Left cardiac atrium (tissue), 4 donors: ENCODE results near the gene NAA16. TPM values are rescaled to one million over a fixed set of nuclear protein-coding genes. Genes with fewer than 3 reads are reported as not detected.
"Not testable (repeated sequence)": the region's sequence is repeated elsewhere in the genome, so short reads cannot be mapped to it uniquely, and the experiment has no call there.

Source experiments
- ATAC-seq, 2 donors: fragments of 200-7000 bp; cut with Tn5 transposase; one replicate each; pipeline ENCODE4 v1.9.1; 2020; ENCODE audit warnings: mild to moderate bottlenecking in 2 of 2, moderate library complexity in 2 of 2
- DNase-seq: peaks from one replicate; pipeline ENCODE4 v3.0.0-alpha.2; 2020
- intact Hi-C, 2 donors: fragments of 100-400 bp; cut with DNase I; formaldehyde crosslinking; loops; one replicate each; pipeline versions ENCODE4 v1.14.1 to v1.15.1; 2022 to 2023
- long read RNA-seq: library from polyadenylated mRNA; unstranded; transcript quantifications from one replicate; pipeline ENCODE4 v2.0.0, GENCODE V29; 2021
- total RNA-seq, 2 donors: library from RNA; stranded (reverse); fragmentation: NEBNext Ultra II Directional; extraction: Animal tissue kit (Norgen Biotek cat#: 25700); gene quantifications; one replicate each; pipeline ENCODE4 v1.2.1, GENCODE V29; 2021
- donor health status: DM: no; HTN: yes; CAD: no.
- donor health status: DM: no; HTN: yes; CAD: no; lungs with severe emphysema.
- donor health status: DM: yes; HTN: yes; CAD: no.
- donor health status: Dilated cardiomyopathy.

NAA16 gene
- 10 to 100 TPM in 1 of 2 donors, 1 to 10 TPM in 1; 9.2 to 11.1 TPM for total RNA-seq
- long read RNA-seq, partial matches to known transcripts = 1 of 5 reads
- long read RNA-seq, other reads (novel, unspliced or antisense) = 4 of 5 reads

GRCh38 chr13:41310963-41311405, at the start of gene NAA16:
NAA16 (plus strand) TSS chr13:41311267; CDS start chr13:41311529, 262 bp downstream.
- ATAC-seq (peak; percentile 94 to 96), DNase-seq (peak; percentile 94)
- intact Hi-C loops = no loop called here

GRCh38 chr13:41263261-41263971, 47.7 kb upstream of the NAA16 start, which contains the start of gene MTRF1:
MTRF1 (minus strand) TSS chr13:41263576; CDS start chr13:41260907, 2,669 bp downstream.
- ATAC-seq = peak; percentile 97 to 98
- intact Hi-C loops = no loop called here
- DNase-seq = peak; percentile 85

- intact Hi-C loops = no loop called here
- ATAC-seq (no peak), DNase-seq (no peak)
These were observed 44.0 kb upstream of the NAA16 start for GRCh38 chr13:41267106-41267505.

GRCh38 chr13:41268764-41269163, 42.3 kb upstream of the NAA16 start:
- DNase-seq (no peak), ATAC-seq (no peak)
- intact Hi-C loops = no loop called here

GRCh38 chr13:41271456-41272285, 39.4 kb upstream of the NAA16 start:
- intact Hi-C loops = no loop called here
- ATAC-seq (no peak), DNase-seq (no peak)

GRCh38 chr13:41273831-41274441, 37.1 kb upstream of the NAA16 start:
- DNase-seq (no peak), ATAC-seq (no peak)
- intact Hi-C loops = no loop called here

GRCh38 chr13:41274881-41275280, 36.2 kb upstream of the NAA16 start:
- intact Hi-C loops = no loop called here
- ATAC-seq (no peak), DNase-seq (no peak)

GRCh38 chr13:41276824-41277223, 34.2 kb upstream of the NAA16 start:
- ATAC-seq (no peak), DNase-seq (no peak)
- intact Hi-C loops = no loop called here

GRCh38 chr13:41279156-41279555, 31.9 kb upstream of the NAA16 start:
- ATAC-seq, DNase-seq, intact Hi-C loops: not testable (repeated sequence)

GRCh38 chr13:41282129-41282571, 28.9 kb upstream of the NAA16 start:
- intact Hi-C loops = no loop called here
- ATAC-seq (no peak), DNase-seq (no peak)

GRCh38 chr13:41284512-41285288, 26.4 kb upstream of the NAA16 start:
- DNase-seq (no peak), ATAC-seq (no peak)
- intact Hi-C loops = no loop called here

- DNase-seq (no peak), ATAC-seq (no peak)
- intact Hi-C loops = no loop called here
These were observed 24.7 kb upstream of the NAA16 start for GRCh38 chr13:41286370-41286769.

GRCh38 chr13:41289463-41289881, 21.6 kb upstream of the NAA16 start:
- DNase-seq (no peak), ATAC-seq (no peak)
- intact Hi-C loops = no loop called here

GRCh38 chr13:41291246-41291645, 19.8 kb upstream of the NAA16 start:
- DNase-seq = no peak
- intact Hi-C loops = no loop called here
- no peak for ATAC-seq

- intact Hi-C loops = no loop called here
- DNase-seq = no peak
- ATAC-seq = no peak
These were observed 17.8 kb upstream of the NAA16 start for GRCh38 chr13:41293272-41293671.

GRCh38 chr13:41294914-41295313, 16.2 kb upstream of the NAA16 start:
- intact Hi-C loops = no loop called here
- ATAC-seq (no peak), DNase-seq (no peak)

- ATAC-seq (no peak), DNase-seq (no peak)
- intact Hi-C loops = no loop called here
These were observed 15.1 kb upstream of the NAA16 start for GRCh38 chr13:41295973-41296372.

GRCh38 chr13:41296879-41297646, 14.0 kb upstream of the NAA16 start:
- no peak for ATAC-seq
- intact Hi-C loops = no loop called here
- DNase-seq = no peak
